ENCODE results near the gene CNTN5. TPM values are rescaled to one million over a fixed set of nuclear protein-coding genes. Genes with fewer than 3 reads are reported as not detected.

The CNTN5 gene
- total and polyA plus RNA-seq, 10 of the 15 experiments (the other 5 are each of a cell fraction or from before 2014, with no cell fraction given), result 0.01 TPM; not detected in 9

- FAIRE-seq, result no peak
- SMC1A ChIA-PET (ENCODE audit: uncharacterized antibody, unreplicated experiment), result interaction anchor here (0.9 to 1.0 kb wide), 2 partner anchors 11 to 598 kb away, joined by 3 to 4 read pairs; no protein-coding TSS in a partner anchor
These were observed 987.7 kb downstream of the CNTN5 start for GRCh38 chr11:100008417-100008816.

More at GRCh38 chr11:100008417-100008816, 987.7 kb downstream of the CNTN5 start:
- TF ChIP-seq FOXM1 (IDR thresholded peaks at IDR 0.05; ENCODE audit: low read depth, low read length) (no peak), ZNF687 (IDR thresholded peaks at IDR 0.05) (no peak), SMAD1 (IDR thresholded peaks at IDR 0.05; ENCODE audit: low read depth, partially characterized antibody) (no peak), TCF7 (IDR thresholded peaks at IDR 0.05; ENCODE audit: borderline replicate concordance) (no peak), SREBF1 (IDR thresholded peaks at IDR 0.05; ENCODE audit: low read length) (no peak), MYB (IDR thresholded peaks at IDR 0.05; ENCODE audit: borderline replicate concordance, low read depth, low read length) (no peak), TARDBP (IDR thresholded peaks at IDR 0.05; ENCODE audit: borderline replicate concordance) (no peak), BCLAF1 (IDR thresholded peaks at IDR 0.05) (no peak), ZBTB11 (CRISPR knock-in tag; IDR thresholded peaks at IDR 0.05) (no peak), POU2F2 (IDR thresholded peaks at IDR 0.05; ENCODE audit: borderline replicate concordance, low read depth, low read length) (no peak)
- BruUV-seq (replicated peaks), result no TSS peak
- no peak for DNase-seq (ENCODE audit: low read depth, low spot score)
- Histone ChIP-seq H3K4me2 (ENCODE audit: control insufficient read depth, insufficient read depth) (no peak overlapping the region), H3K9me3 (replicated peaks; ENCODE audit: control insufficient read depth, insufficient read depth, low read length) (no peaks in the 10 kb centered on the region), H3K27ac (ENCODE audit: control insufficient read depth, insufficient read depth) (no peak overlapping the region), H3K9ac (ENCODE audit: control insufficient read depth, insufficient read depth, low read length) (no peak overlapping the region), H4K20me1 (ENCODE audit: control insufficient read depth, insufficient read depth) (no peaks in the 10 kb centered on the region), H3K36me3 (ENCODE audit: control insufficient read depth in 2 of 2, insufficient read depth in 2 of 2, low read length in 1 of 2) (no peaks in the 10 kb centered on the region), H3K27me3 (replicated peaks in 1 of 2; ENCODE audit: control insufficient read depth in 2 of 2, insufficient read depth in 2 of 2, low read length in 1 of 2) (no peaks in the 10 kb centered on the region), H2AFZ (ENCODE audit: control insufficient read depth, low read depth, low read length) (no peak overlapping the region), H3K4me1 (ENCODE audit: control insufficient read depth, insufficient read depth, low read length) (no peaks in the 10 kb centered on the region), H3K4me3 (no peak overlapping the region), H3K79me2 (ENCODE audit: control insufficient read depth, insufficient read depth, low read length) (no peaks in the 10 kb centered on the region)
- ChIA-PET POLR2A (no interaction called here), CTCF (interaction anchor here (1.0 to 1.2 kb wide), 2 partner anchors 15 to 19 kb away, joined by 3 read pairs; no protein-coding TSS in a partner anchor), RAD21 (ENCODE audit: unreplicated experiment) (no interaction called here)
- ATAC-seq, result no peak
- intact Hi-C loops (cut with micrococcal nuclease; ENCODE audit: unreplicated experiment), result no loop called here
- 0% methylated on average over 1 of the region's 1 CpG for WGBS (ENCODE audit: insufficient coverage, insufficient replicate concordance, low lambda C conversion rate, missing lambda C conversion rate)
- in situ Hi-C loops (cut with MboI), result no loop called here
